Gastrocnemius medialis (tissue), 4 donors: Measurements from ENCODE around the gene CCL25.

ENCODE experiments used
- POLR2A ChIP-seq, 2 donors: fragments of 450-650 bp; IDR thresholded peaks; one replicate each; pipeline ENCODE4 v1.6.1; 2017; ENCODE audit warnings: antibody characterized with exemption in 2 of 2, mild to moderate bottlenecking in 2 of 2, moderate library complexity in 2 of 2
- TF ChIP-seq, protein P1 (sequence below), 5 experiments: fragments of 450-650 bp in 3 of 5; fragments of 200-600 bp in 2 of 5; sonication (generic) in 2 of 5; IDR thresholded peaks in 4 of 5; conservative IDR thresholded peaks in 1 of 5; 1 replicate in 4 of 5; 2 replicates in 1 of 5; pipeline ENCODE4 v1.5.1; 2016 to 2019; ENCODE audit warnings: antibody characterized with exemption in 5 of 5, mild to moderate bottlenecking in 3 of 5, moderate library complexity in 3 of 5

DNA sequence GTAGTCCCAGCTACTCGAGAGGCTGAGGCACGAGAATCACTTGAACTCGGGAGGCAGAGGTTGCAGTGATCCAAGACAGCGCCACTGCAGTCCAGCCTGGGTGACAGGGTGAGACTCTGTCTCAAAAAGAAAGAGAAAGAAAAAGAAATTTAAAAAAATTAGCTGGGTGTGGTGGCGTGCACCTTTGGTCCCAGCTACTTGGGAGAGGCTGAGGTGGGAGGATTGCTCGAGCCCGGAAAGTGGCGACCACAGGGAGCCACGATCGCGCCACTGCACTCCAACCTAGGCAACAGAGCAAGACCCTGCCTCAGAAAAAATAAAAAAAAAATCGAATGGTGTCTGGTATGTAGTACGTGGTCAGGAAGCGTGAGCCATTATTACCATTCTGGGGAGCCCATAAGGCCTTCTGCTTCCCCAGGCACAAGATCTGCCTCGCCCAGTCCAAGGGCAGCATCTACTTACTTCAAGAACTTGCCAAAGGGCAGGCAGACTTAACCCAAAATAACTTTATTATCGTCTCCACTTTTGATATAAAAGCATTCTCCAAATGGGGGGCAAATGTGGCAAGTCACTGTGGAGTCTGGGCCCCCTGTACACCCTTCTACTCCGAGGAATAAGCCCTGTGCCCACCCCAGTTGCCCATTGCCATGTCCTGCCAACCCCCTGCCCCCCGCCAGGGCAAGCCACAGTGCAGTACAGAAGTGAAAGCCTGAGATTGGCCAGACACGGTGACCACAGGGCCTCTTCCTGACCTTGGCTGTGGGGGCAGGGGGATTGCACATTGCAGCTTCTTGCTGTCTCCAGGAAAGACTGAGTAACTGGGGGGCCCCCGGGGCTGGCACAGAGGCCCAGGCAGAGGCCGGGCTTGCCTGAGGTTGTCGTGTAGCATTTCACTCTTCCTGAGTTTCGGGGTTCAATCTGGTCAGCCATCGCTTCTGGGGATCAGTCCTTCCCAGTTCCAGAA is 12.6 kb downstream of the CCL25 start:
- TF ChIP-seq POLR2A (IDR thresholded peaks at IDR 0.05) = no peak
- TF ChIP-seq, protein P1, sequence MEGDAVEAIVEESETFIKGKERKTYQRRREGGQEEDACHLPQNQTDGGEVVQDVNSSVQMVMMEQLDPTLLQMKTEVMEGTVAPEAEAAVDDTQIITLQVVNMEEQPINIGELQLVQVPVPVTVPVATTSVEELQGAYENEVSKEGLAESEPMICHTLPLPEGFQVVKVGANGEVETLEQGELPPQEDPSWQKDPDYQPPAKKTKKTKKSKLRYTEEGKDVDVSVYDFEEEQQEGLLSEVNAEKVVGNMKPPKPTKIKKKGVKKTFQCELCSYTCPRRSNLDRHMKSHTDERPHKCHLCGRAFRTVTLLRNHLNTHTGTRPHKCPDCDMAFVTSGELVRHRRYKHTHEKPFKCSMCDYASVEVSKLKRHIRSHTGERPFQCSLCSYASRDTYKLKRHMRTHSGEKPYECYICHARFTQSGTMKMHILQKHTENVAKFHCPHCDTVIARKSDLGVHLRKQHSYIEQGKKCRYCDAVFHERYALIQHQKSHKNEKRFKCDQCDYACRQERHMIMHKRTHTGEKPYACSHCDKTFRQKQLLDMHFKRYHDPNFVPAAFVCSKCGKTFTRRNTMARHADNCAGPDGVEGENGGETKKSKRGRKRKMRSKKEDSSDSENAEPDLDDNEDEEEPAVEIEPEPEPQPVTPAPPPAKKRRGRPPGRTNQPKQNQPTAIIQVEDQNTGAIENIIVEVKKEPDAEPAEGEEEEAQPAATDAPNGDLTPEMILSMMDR (IDR thresholded peaks at IDR 0.05 in 4 of 5, conservative IDR thresholded peaks at IDR 0.05 in 1 of 5) = no peak
